A549 (cell line): Measurements from ENCODE around the gene TENM3. TPM values are rescaled to one million over a fixed set of nuclear protein-coding genes. Genes with fewer than 3 reads are reported as not detected.

Experiments used
- ATAC-seq, 2 experiments: fragments of 200-7000 bp in 1 of 2; fragments of >200 bp in 1 of 2; cut with Nextera tagmentation in 1 of 2; cut with Tn5 transposase in 1 of 2; 3 replicates each; pipeline versions ENCODE4 v1.8.0 to v1.9.1; 2018 to 2020; ENCODE audit warnings: mild to moderate bottlenecking in 1 of 2, moderate library complexity in 1 of 2
- CTCF ChIA-PET: fragments of 300-600 bp; sonication (Branson Sonifier 250); formaldehyde crosslinking; extraction: SDS; loops from one replicate; lab custom pipeline; 2021; ENCODE audit warnings: antibody characterized with exemption, inconsistent platforms; lab: Yijun Ruan, JAX
- POLR2A ChIA-PET: fragments of 350-600 bp; formaldehyde crosslinking; extraction: SDS; loops from one replicate; lab custom pipeline; 2021; ENCODE audit warnings: antibody characterized with exemption, inconsistent platforms; lab: Yijun Ruan, JAX
- DNase-seq, 2 experiments: peaks; one replicate each; pipeline versions ENCODE4 v3.0.0 to v3.0.0-alpha.2; 2011 to 2016; ENCODE audit warnings: low read depth in 1 of 2, low spot score in 1 of 2
- FAIRE-seq: peaks from 2 replicates; lab custom pipeline; 2011; peaks lifted over from hg19 to GRCh38; lab: Jason Lieb, UNC
- H3K27ac ChIP-seq, 2 experiments: fragments of >200 bp; sonication (Bioruptor Twin); formaldehyde crosslinking; 3 replicates each; pipeline ENCODE4 v1.5.1; 2016 to 2017
- H3K4me1 ChIP-seq: fragments of >200 bp; sonication (Bioruptor Twin); formaldehyde crosslinking; 3 replicates; pipeline ENCODE4 v1.6.1; 2016
- H3K4me2 ChIP-seq: fragments of >200 bp; sonication (Bioruptor Twin); formaldehyde crosslinking; 3 replicates; pipeline ENCODE4 v1.6.1; 2016
- H3K4me3 ChIP-seq: fragments of >200 bp; sonication (Bioruptor Twin); formaldehyde crosslinking; 3 replicates; pipeline ENCODE4 v1.5.1; 2016
- H3K9me3 ChIP-seq: fragments of >200 bp; sonication (Bioruptor Twin); formaldehyde crosslinking; 3 replicates; pipeline ENCODE4 v1.6.1; 2016
- BHLHE40 ChIP-seq: IDR thresholded peaks from 2 replicates; pipeline ENCODE4 v1.6.1; 2012; ENCODE audit warnings: low read depth, low read length, inconsistent platforms
- CHD4 ChIP-seq: fragments of 200-600 bp; sonication (generic); IDR thresholded peaks from 2 replicates; pipeline ENCODE4 v1.6.1; 2016; ENCODE audit warnings: antibody characterized with exemption, mild to moderate bottlenecking, borderline replicate concordance
- GATA3 ChIP-seq: IDR thresholded peaks from 2 replicates; pipeline ENCODE4 v1.6.1; 2012; ENCODE audit warnings: borderline replicate concordance
- HDAC2 ChIP-seq: fragments of 200-600 bp; sonication (generic); IDR thresholded peaks from 2 replicates; pipeline ENCODE4 v1.6.1; 2016
- HES2 ChIP-seq: fragments of >200 bp; sonication (Bioruptor Twin); formaldehyde crosslinking; IDR thresholded peaks from 2 replicates; pipeline ENCODE4 v1.6.1; 2016
- HEYL ChIP-seq: fragments of 250-450 bp; sonication (Bioruptor Pico); IDR thresholded peaks from 2 replicates; pipeline ENCODE4 v1.8.0; 2021; ENCODE audit warnings: mild to moderate bottlenecking, moderate library complexity
- MAFK ChIP-seq: fragments of 450-650 bp; IDR thresholded peaks from 2 replicates; pipeline ENCODE4 v1.6.1; 2014; ENCODE audit not compliant: partially characterized antibody
- MAX ChIP-seq: IDR thresholded peaks from 2 replicates; pipeline ENCODE4 v1.6.1; 2012
- MYC ChIP-seq: IDR thresholded peaks from 2 replicates; pipeline ENCODE4 v1.6.1; 2012; ENCODE audit warnings: mild to moderate bottlenecking, inconsistent platforms, low read length, improper control_type of control experiment, borderline replicate concordance
- NFE2L2 ChIP-seq: fragments of 150-350 bp; conservative IDR thresholded peaks from 2 replicates; pipeline ENCODE4 v1.6.1; 2014; ENCODE audit warnings: low read length
- NR3C1 ChIP-seq: fragments of >200 bp; sonication (Bioruptor Twin); formaldehyde crosslinking; IDR thresholded peaks from 3 replicates; pipeline ENCODE4 v1.6.1; 2017
- POLR2A ChIP-seq: IDR thresholded peaks from 2 replicates; pipeline ENCODE4 v1.6.1; 2012; ENCODE audit warnings: mild to moderate bottlenecking, low read length
- RAD21 ChIP-seq, 2 experiments: fragments of >200 bp in 1 of 2; sonication (Bioruptor Twin) in 1 of 2; formaldehyde crosslinking in 1 of 2; IDR thresholded peaks in 1 of 2; conservative IDR thresholded peaks in 1 of 2; 2 replicates in 1 of 2; 3 replicates in 1 of 2; pipeline ENCODE4 v1.6.1; 2012 to 2018; ENCODE audit warnings: inconsistent platforms in 1 of 2
- RARB ChIP-seq: fragments of 250-450 bp; sonication (Bioruptor Pico); IDR thresholded peaks from 2 replicates; pipeline ENCODE4 v1.8.0; 2021; ENCODE audit warnings: mild to moderate bottlenecking, moderate library complexity
- RNF2 ChIP-seq: fragments of 200-600 bp; sonication (generic); IDR thresholded peaks from 2 replicates; pipeline ENCODE4 v1.6.1; 2016; ENCODE audit warnings: low read depth, mild to moderate bottlenecking, antibody characterized with exemption, moderate library complexity, borderline replicate concordance
- TP53 ChIP-seq: fragments of 250-450 bp; sonication (Bioruptor Pico); IDR thresholded peaks from 2 replicates; pipeline ENCODE4 v1.5.0; 2021; ENCODE audit warnings: mild to moderate bottlenecking, moderate library complexity
- ZNF302 ChIP-seq: fragments of 250-450 bp; sonication (Bioruptor Pico); IDR thresholded peaks from 2 replicates; pipeline ENCODE4 v1.9.0; 2021; ENCODE audit warnings: inconsistent platforms, mild to moderate bottlenecking, moderate library complexity
- ZSCAN20 ChIP-seq: fragments of 250-450 bp; sonication (Bioruptor Pico); IDR thresholded peaks from 2 replicates; pipeline ENCODE4 v1.8.0; 2022; ENCODE audit warnings: mild to moderate bottlenecking, moderate library complexity
- WGBS: methylation state at CpG from one replicate; pipeline ENCODE4 v1.1.6; 2017; ENCODE audit errors: missing lambda C conversion rate; 5-methylcytosine and 5-hydroxymethylcytosine counted together
- polyA plus RNA-seq, 4 experiments: library from polyadenylated mRNA; depleted of rRNA in 3 of 4; stranded (reverse); fragments of >200 nt; fragmentation: RNase III in 1 of 4; extraction: RNeasy Plus Mini Kit Qiagen cat#74134 plus additional on column Dnase treatment in 1 of 4; gene quantifications; 2 replicates in 3 of 4; 3 replicates in 1 of 4; pipeline ENCODE4 v1.2.3, GENCODE V29; 2011 to 2017
- TF ChIP-seq, protein P1 (sequence below): fragments of 150-350 bp; IDR thresholded peaks from 2 replicates; pipeline ENCODE4 v1.6.1; 2014; ENCODE audit warnings: low read depth, mild to moderate bottlenecking, low read length
- TF ChIP-seq, protein P2 (sequence below): fragments of >200 bp; sonication (Bioruptor Twin); formaldehyde crosslinking; IDR thresholded peaks from 3 replicates; pipeline ENCODE4 v1.6.1; 2016
- TF ChIP-seq, protein P3 (sequence below): fragments of >200 bp; sonication (Bioruptor Twin); formaldehyde crosslinking; IDR thresholded peaks from 3 replicates; pipeline ENCODE4 v1.5.1; 2016

The TENM3 gene
- polyA plus RNA-seq, 2 of the 4 experiments (the other 2 are of a cell fraction): 2.4 to 7.3 TPM

- TF ChIP-seq MYC (no peak), GATA3 (no peak), NFE2L2 (no peak), RNF2 (no peak), CHD4 (no peak)
- TF ChIP-seq, all 56 proteins: peak for 0
Measured at GRCh38 chr4:182465979-182466378, 222.8 kb downstream of the TENM3 start (continued).

DNA sequence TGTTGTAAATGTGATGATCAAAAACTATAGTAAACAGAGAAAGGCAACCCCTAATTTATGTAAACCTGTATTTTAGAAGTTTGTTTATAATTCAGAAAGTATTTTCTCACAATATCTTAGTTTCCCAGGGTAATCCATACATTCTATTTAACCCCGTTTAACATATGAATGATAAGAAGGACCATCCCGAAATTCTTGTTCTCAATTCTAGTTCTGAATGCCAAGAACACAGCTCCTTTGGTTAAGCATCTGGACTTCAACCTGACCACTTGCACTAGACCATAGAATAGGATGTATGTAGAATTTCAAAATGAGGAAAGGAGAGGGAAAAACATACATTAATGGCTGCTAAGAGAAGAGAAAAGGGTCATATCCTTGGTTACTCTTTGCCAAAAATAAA lies 227.0 kb downstream of the TENM3 start:
- DNase-seq (no peak), FAIRE-seq (no peak), ATAC-seq (no peak)
- POLR2A ChIA-PET: no interaction called here
- 0 out of 3 replicates have a peak, but pooled peaks cover 3% of the 10 kb centered on the region for H3K4me1 ChIP-seq
- CTCF ChIA-PET: no interaction called here
- H3K4me3 ChIP-seq: no peak overlapping the region
- 0% methylated on average over 2 of the region's 2 CpGs for WGBS
- H3K9me3 ChIP-seq: no peaks in the 10 kb centered on the region
- no peak overlapping the region for H3K27ac ChIP-seq
- no peak overlapping the region for H3K4me2 ChIP-seq
- no peak for TF ChIP-seq ZNF302 (CRISPR knock-in tag)
- TF ChIP-seq, all 56 proteins: peak for 0

DNA sequence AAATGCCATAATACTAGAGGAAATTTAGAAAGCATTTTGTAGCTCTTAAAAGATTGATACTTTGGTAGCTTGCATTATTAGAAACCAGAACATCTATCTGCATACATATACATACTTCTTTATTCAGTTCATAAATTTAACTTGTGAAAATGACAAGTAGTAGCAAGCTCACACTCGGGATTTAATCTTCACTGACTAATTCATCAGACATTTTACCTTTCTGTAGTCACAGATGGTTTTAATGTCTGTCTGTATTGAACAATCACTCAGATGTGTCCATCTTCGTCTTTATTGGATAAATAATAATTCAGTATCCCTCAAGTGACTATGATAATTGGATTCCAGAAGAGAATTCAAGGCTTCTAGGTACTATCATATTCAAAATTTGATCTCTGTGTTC lies 232.3 kb downstream of the TENM3 start:
- Histone ChIP-seq H3K4me2 (no peak overlapping the region), H3K4me1 (no peaks in the 10 kb centered on the region), H3K4me3 (no peak overlapping the region), H3K27ac (no peak overlapping the region), H3K9me3 (no peaks in the 10 kb centered on the region)
- DNase-seq: no peak
- ATAC-seq: no peak
- POLR2A ChIA-PET: no interaction called here
- TF ChIP-seq HEYL (CRISPR knock-in tag) (no peak), NR3C1 (no peak), POLR2A (no peak), MAX (no peak), TP53 (CRISPR knock-in tag) (no peak), HES2 (no peak), GATA3 (no peak), ZSCAN20 (CRISPR knock-in tag) (no peak), BHLHE40 (no peak), RARB (CRISPR knock-in tag) (no peak), HDAC2 (no peak), MAFK (no peak), RAD21 (conservative IDR thresholded peaks at IDR 0.05 in 1 of 2, IDR thresholded peaks at IDR 0.05 in 1 of 2) (no peak)
- TF ChIP-seq, protein P1, sequence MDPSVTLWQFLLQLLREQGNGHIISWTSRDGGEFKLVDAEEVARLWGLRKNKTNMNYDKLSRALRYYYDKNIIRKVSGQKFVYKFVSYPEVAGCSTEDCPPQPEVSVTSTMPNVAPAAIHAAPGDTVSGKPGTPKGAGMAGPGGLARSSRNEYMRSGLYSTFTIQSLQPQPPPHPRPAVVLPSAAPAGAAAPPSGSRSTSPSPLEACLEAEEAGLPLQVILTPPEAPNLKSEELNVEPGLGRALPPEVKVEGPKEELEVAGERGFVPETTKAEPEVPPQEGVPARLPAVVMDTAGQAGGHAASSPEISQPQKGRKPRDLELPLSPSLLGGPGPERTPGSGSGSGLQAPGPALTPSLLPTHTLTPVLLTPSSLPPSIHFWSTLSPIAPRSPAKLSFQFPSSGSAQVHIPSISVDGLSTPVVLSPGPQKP: no peak
- TF ChIP-seq, protein P2, sequence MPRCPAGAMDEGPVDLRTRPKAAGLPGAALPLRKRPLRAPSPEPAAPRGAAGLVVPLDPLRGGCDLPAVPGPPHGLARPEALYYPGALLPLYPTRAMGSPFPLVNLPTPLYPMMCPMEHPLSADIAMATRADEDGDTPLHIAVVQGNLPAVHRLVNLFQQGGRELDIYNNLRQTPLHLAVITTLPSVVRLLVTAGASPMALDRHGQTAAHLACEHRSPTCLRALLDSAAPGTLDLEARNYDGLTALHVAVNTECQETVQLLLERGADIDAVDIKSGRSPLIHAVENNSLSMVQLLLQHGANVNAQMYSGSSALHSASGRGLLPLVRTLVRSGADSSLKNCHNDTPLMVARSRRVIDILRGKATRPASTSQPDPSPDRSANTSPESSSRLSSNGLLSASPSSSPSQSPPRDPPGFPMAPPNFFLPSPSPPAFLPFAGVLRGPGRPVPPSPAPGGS: no peak
- TF ChIP-seq, protein P3, sequence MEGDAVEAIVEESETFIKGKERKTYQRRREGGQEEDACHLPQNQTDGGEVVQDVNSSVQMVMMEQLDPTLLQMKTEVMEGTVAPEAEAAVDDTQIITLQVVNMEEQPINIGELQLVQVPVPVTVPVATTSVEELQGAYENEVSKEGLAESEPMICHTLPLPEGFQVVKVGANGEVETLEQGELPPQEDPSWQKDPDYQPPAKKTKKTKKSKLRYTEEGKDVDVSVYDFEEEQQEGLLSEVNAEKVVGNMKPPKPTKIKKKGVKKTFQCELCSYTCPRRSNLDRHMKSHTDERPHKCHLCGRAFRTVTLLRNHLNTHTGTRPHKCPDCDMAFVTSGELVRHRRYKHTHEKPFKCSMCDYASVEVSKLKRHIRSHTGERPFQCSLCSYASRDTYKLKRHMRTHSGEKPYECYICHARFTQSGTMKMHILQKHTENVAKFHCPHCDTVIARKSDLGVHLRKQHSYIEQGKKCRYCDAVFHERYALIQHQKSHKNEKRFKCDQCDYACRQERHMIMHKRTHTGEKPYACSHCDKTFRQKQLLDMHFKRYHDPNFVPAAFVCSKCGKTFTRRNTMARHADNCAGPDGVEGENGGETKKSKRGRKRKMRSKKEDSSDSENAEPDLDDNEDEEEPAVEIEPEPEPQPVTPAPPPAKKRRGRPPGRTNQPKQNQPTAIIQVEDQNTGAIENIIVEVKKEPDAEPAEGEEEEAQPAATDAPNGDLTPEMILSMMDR: no peak
- FAIRE-seq: no peak
- 4% methylated on average over 2 of the region's 2 CpGs for WGBS
- CTCF ChIA-PET: no interaction called here
